H1 (cell line): ENCODE data around the gene CHRNA1. TPM values are rescaled to one million over a fixed set of nuclear protein-coding genes. Genes with fewer than 3 reads are reported as not detected.

Experiments
- EZH2 ChIP-seq: fragments of 200-600 bp; sonication (generic); IDR thresholded peaks from 2 replicates; pipeline ENCODE4 v1.7.1; 2012; ENCODE audit warnings: low read depth, mild to moderate bottlenecking, moderate library complexity, low read length, inconsistent platforms; ENCODE audit not compliant: severe bottlenecking
- HDAC6 ChIP-seq: IDR thresholded peaks from one replicate; pipeline ENCODE4 v1.7.1; 2012; ENCODE audit warnings: low read depth, mild to moderate bottlenecking, inconsistent platforms, low read length, moderate library complexity
- KDM1A ChIP-seq: fragments of 200-600, 300-600 bp; sonication (generic); IDR thresholded peaks from 2 replicates; pipeline ENCODE4 v1.7.1; 2016; ENCODE audit warnings: mild to moderate bottlenecking, low read length, borderline replicate concordance
- NRF1 ChIP-seq: IDR thresholded peaks from 2 replicates; pipeline ENCODE4 v1.6.1; 2011; ENCODE audit warnings: mild to moderate bottlenecking, low read depth, low read length, improper control_type of control experiment
- PHF8 ChIP-seq: fragments of 200-600 bp; sonication (generic); conservative IDR thresholded peaks from 2 replicates; pipeline ENCODE4 v1.7.1; 2012; ENCODE audit warnings: low read depth, mild to moderate bottlenecking, inconsistent platforms, low read length, moderate library complexity
- POLR2AphosphoS5 ChIP-seq: IDR thresholded peaks from 2 replicates; pipeline ENCODE4 v1.6.1; 2011; ENCODE audit warnings: low read depth, low read length
- SIN3A ChIP-seq, 2 experiments: IDR thresholded peaks in 1 of 2; conservative IDR thresholded peaks in 1 of 2; 2 replicates each; pipeline ENCODE4 v1.6.1; 2011 to 2012; ENCODE audit warnings: low read length in 2 of 2, improper control_type of control experiment in 1 of 2, low read depth in 1 of 2, mild to moderate bottlenecking in 1 of 2
- SRF ChIP-seq: IDR thresholded peaks from 2 replicates; pipeline ENCODE4 v1.6.1; 2011; ENCODE audit warnings: mild to moderate bottlenecking, low read depth, low read length, moderate library complexity
- polyA plus RNA-seq, 7 experiments: library from polyadenylated mRNA; depleted of rRNA in 3 of 7; stranded (reverse) in 5 of 7; unstranded in 2 of 7; fragments of >200 nt in 5 of 7; fragments of 200-250 nt in 2 of 7; gene quantifications; 1 replicate in 5 of 7; 2 replicates in 1 of 7; 4 replicates in 1 of 7; pipeline versions ENCODE4 v1.2.1 to v1.2.3, GENCODE V29; 2011 to 2013; ENCODE audit warnings: missing spikeins in 2 of 7, mixed read lengths in 2 of 7
- total RNA-seq: library from RNA; stranded (reverse); fragmentation: NEBNext Ultra II Directional; extraction: Animal tissue kit (Norgen Biotek cat#: 25700); gene quantifications from 2 replicates; pipeline ENCODE4 v1.2.1, GENCODE V29; 2021
- TF ChIP-seq, protein P1 (sequence below): IDR thresholded peaks from 2 replicates; pipeline ENCODE4 v1.6.1; 2012; ENCODE audit warnings: inconsistent platforms

CHRNA1 gene
- total and polyA plus RNA-seq, 2 of the 8 experiments (the other 6 are each of a cell fraction or from before 2014, with no cell fraction given) = 0.11 to 0.15 TPM

DNA sequence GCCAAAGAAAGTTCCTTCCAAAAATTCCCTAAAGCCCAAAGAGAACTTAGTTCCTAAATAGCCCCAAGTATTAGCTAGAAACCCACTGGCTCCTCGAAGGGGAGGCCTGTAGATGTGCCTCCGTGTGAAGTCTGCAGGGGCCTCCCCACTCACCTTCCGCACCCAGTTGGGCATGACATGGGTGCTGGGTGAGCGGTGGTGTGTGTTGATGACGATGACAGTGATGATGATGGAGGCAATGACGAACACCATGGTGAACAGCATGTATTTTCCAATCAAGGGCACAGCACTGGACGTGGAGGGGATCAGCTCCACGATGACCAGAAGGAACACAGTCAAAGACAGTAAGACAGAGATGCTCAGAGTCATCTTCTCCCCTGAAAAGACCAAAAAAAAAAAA, 14.5 kb downstream of the CHRNA1 start (continued):
- TF ChIP-seq KDM1A = no peak
- no peak for TF ChIP-seq PHF8
- TF ChIP-seq, protein P1, sequence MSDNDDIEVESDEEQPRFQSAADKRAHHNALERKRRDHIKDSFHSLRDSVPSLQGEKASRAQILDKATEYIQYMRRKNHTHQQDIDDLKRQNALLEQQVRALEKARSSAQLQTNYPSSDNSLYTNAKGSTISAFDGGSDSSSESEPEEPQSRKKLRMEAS = no peak
- no peak for TF ChIP-seq SIN3A (conservative IDR thresholded peaks at IDR 0.05 in 1 of 2, IDR thresholded peaks at IDR 0.05 in 1 of 2; ENCODE audit: low read depth in 1 of 2, low read length in 2 of 2)
- TF ChIP-seq NRF1 = no peak
- no peak for TF ChIP-seq HDAC6
- TF ChIP-seq POLR2AphosphoS5 = no peak
- TF ChIP-seq SRF = no peak
- no peak for TF ChIP-seq EZH2
